SU-DHL-6 (cell line): ENCODE measurements around the gene ACVRL1.

Experiments used
- H2AFZ ChIP-seq: fragments of 200-600 bp; sonication (generic); 2 replicates; pipeline ENCODE4 v1.6.1; 2014; ENCODE audit warnings: low read depth, mild to moderate bottlenecking, moderate library complexity, mixed read lengths, antibody characterized with exemption, low read length; ENCODE audit not compliant: severe bottlenecking
- H3F3A ChIP-seq: fragments of 200-600 bp; shearing (Covaris generic); 2 replicates; pipeline ENCODE4 v1.6.0; 2016; ENCODE audit warnings: antibody characterized with exemption, mild to moderate bottlenecking; ENCODE audit not compliant: insufficient read depth
- H3K27ac ChIP-seq: fragments of 200-600 bp; sonication (generic); 2 replicates; pipeline ENCODE4 v1.5.1; 2016; ENCODE audit warnings: low read depth, mild to moderate bottlenecking, low read length, moderate library complexity, mixed read lengths
- H3K27me3 ChIP-seq: fragments of 200-600 bp; sonication (generic), shearing (Covaris generic); 2 replicates; pipeline ENCODE4 v1.6.0; 2014; ENCODE audit warnings: mild to moderate bottlenecking, low read length
- H3K36me3 ChIP-seq: fragments of 200-600 bp; sonication (generic); 2 replicates; pipeline ENCODE4 v1.6.1; 2014; ENCODE audit warnings: mild to moderate bottlenecking, low read length, mixed read lengths
- H3K4me2 ChIP-seq: fragments of 300-600, 200-600 bp; shearing (Covaris generic), sonication (generic); 2 replicates; pipeline ENCODE4 v1.6.0; 2014; ENCODE audit warnings: low read length, low read depth, mild to moderate bottlenecking; ENCODE audit not compliant: poor library complexity, severe bottlenecking
- H3K4me3 ChIP-seq: fragments of 200-600 bp; sonication (generic); 2 replicates; pipeline ENCODE4 v1.5.1; 2014; ENCODE audit warnings: antibody characterized with exemption, low read length, mild to moderate bottlenecking, mixed read lengths; ENCODE audit not compliant: insufficient read depth, poor library complexity, severe bottlenecking
- H3K79me2 ChIP-seq: fragments of 200-600 bp; sonication (generic); 2 replicates; pipeline ENCODE4 v1.6.1; 2014; ENCODE audit warnings: mild to moderate bottlenecking, low read length, moderate library complexity; ENCODE audit not compliant: insufficient read depth
- H3K9ac ChIP-seq: fragments of 200-600 bp; sonication (generic); 2 replicates; pipeline ENCODE4 v1.7.0; 2014; ENCODE audit warnings: mild to moderate bottlenecking, low read length
- H3K9me2 ChIP-seq: fragments of 200-600 bp; sonication (generic); replicated peaks from 2 replicates; pipeline ENCODE4 v1.6.1; 2014; ENCODE audit warnings: low read length; ENCODE audit not compliant: insufficient read depth
- H3K9me3 ChIP-seq: fragments of 200-600 bp; sonication (generic); 2 replicates; pipeline ENCODE4 v1.6.1; 2014; ENCODE audit warnings: low read length, mixed read lengths; ENCODE audit not compliant: insufficient read depth
- H4K20me1 ChIP-seq: fragments of 200-600 bp; sonication (generic); 2 replicates; pipeline ENCODE4 v1.6.1; 2014; ENCODE audit warnings: low read depth, mild to moderate bottlenecking, antibody characterized with exemption, low read length, moderate library complexity, mixed read lengths
- CTCF ChIP-seq: fragments of 200-600 bp; sonication (generic); IDR thresholded peaks from one replicate; pipeline ENCODE4 v1.5.1; 2017; ENCODE audit warnings: antibody characterized with exemption, mild to moderate bottlenecking, low read length, moderate library complexity; ENCODE audit not compliant: insufficient read depth, poor library complexity, severe bottlenecking
- EZH2phosphoT487 ChIP-seq: fragments of 200-600 bp; sonication (generic), shearing (Covaris generic); conservative IDR thresholded peaks from 2 replicates; pipeline ENCODE4 v1.6.1; 2018; ENCODE audit warnings: mild to moderate bottlenecking, antibody characterized with exemption, low read length, moderate library complexity, mixed read lengths

Gene ACVRL1

GRCh38 chr12:51898937-51899336 is 8.4 kb upstream of the ACVRL1 start:
- no peaks in the 10 kb centered on the region for H3F3A ChIP-seq
- no peak overlapping the region for H3K4me3 ChIP-seq
- no peak overlapping the region for H3K27ac ChIP-seq
- TF ChIP-seq CTCF: no peak
- no peak for TF ChIP-seq EZH2phosphoT487
- H3K9me2 ChIP-seq: no peaks in the 10 kb centered on the region
- no peaks in the 10 kb centered on the region for H3K36me3 ChIP-seq
- no peaks in the 10 kb centered on the region for H4K20me1 ChIP-seq
- H3K9ac ChIP-seq: no peak overlapping the region
- H3K9me3 ChIP-seq: no peaks in the 10 kb centered on the region
- H3K27me3 ChIP-seq: no peaks in the 10 kb centered on the region
- no peak overlapping the region for H2AFZ ChIP-seq
- H3K4me2 ChIP-seq: no peak overlapping the region
- no peaks in the 10 kb centered on the region for H3K79me2 ChIP-seq

- H3K4me3 ChIP-seq: no peak overlapping the region
- H3K9ac ChIP-seq: no peak overlapping the region
- no peaks in the 10 kb centered on the region for H3K36me3 ChIP-seq
- no peaks in the 10 kb centered on the region for H3K9me2 ChIP-seq
- no peaks in the 10 kb centered on the region for H3K27me3 ChIP-seq
- H2AFZ ChIP-seq: no peak overlapping the region
- H3K9me3 ChIP-seq: no peaks in the 10 kb centered on the region
- no peak overlapping the region for H3K4me2 ChIP-seq
- H4K20me1 ChIP-seq: no peaks in the 10 kb centered on the region
- no peak for TF ChIP-seq CTCF
- no peak for TF ChIP-seq EZH2phosphoT487
- no peaks in the 10 kb centered on the region for H3K79me2 ChIP-seq
- H3K27ac ChIP-seq: no peak overlapping the region
- no peaks in the 10 kb centered on the region for H3F3A ChIP-seq
These were observed 6.9 kb upstream of the ACVRL1 start for GRCh38 chr12:51900323-51900889.

- no peak overlapping the region for H3K4me2 ChIP-seq
- no peaks in the 10 kb centered on the region for H3K79me2 ChIP-seq
- H3K4me3 ChIP-seq: no peak overlapping the region
- H3F3A ChIP-seq: no peaks in the 10 kb centered on the region
- H2AFZ ChIP-seq: no peak overlapping the region
- H3K9me3 ChIP-seq: no peaks in the 10 kb centered on the region
- no peak overlapping the region for H3K27ac ChIP-seq
- H4K20me1 ChIP-seq: no peaks in the 10 kb centered on the region
- H3K9me2 ChIP-seq: no peaks in the 10 kb centered on the region
- no peak overlapping the region for H3K9ac ChIP-seq
- no peaks in the 10 kb centered on the region for H3K27me3 ChIP-seq
- no peak for TF ChIP-seq CTCF
- no peak for TF ChIP-seq EZH2phosphoT487
- H3K36me3 ChIP-seq: no peaks in the 10 kb centered on the region
These were observed 6.0 kb upstream of the ACVRL1 start for GRCh38 chr12:51901121-51901817.
